GM19193 (cell line): Measurements from ENCODE around the gene TSC2.

Experiments
- POLR2A ChIP-seq: IDR thresholded peaks from 4 replicates; pipeline ENCODE4 v1.6.1; 2011; ENCODE audit not compliant: insufficient read depth, insufficient read length; ENCODE audit errors: extremely low read depth

The TSC2 gene

DNA sequence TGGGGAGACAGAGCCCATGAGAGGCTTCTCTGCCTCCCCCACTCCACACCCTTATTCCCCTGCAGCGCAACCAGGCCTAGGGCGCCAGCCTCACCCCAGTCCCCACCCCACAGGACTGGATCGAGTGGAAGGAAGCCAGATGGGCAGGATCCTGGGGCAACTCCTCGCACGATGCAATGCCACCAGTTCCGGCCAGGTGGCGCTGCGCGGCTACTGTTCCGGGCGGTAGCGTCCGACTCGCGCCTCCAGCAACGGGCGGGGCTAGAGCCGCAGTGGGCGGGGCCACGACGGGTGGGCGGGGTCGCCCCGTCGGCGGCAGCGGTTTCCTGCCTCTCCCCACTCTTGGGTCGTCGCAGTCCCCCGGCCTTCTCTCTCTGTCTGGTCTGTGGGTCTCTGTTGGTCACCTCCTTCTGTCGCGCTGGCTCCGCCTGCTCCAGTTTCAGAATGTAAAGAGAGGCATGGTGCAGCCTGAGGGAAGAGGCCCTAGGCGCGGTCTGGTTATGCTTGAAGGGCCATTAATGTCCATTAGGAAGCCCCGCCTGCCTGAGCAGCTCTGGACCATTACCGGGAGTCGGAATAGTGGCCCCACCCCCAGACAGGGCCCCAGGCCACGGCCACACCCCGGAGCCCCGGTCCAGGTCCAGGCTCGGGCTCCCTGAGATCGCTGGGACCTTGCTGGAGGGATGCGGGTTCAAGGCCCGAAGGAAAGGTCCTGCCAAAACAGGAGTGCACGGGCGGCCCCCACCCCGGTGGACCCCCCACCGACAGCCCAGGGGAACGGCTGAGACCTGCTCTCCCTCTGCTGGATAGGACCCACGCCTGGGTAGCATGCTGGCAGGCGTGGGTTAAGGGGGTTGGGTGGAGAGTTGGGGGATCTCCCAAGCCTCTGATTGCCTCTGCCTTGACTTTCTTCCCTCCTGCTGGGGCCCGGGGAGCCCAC is 24.4 kb upstream of the TSC2 start:
- no peak for TF ChIP-seq POLR2A

DNA sequence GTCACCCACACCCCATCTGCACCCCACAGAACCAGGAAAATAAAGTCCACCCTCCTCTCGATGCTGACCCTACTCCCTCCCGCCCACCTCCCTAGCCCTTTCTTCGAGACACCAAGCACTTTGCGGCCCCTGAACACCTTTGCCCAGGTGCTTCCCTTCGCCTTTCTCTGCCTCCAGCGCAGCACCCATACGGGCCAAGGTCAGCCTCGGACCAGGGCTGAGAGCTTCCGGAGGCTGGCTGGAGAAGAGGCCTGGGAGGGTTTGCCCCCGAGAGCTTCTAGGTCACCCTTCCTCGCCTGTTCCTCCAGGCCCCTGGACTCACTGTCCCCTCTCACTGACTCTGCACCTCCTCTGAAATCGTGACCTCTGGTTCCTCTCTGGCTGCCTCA is 23.8 kb upstream of the TSC2 start:
- no peak for TF ChIP-seq POLR2A

DNA sequence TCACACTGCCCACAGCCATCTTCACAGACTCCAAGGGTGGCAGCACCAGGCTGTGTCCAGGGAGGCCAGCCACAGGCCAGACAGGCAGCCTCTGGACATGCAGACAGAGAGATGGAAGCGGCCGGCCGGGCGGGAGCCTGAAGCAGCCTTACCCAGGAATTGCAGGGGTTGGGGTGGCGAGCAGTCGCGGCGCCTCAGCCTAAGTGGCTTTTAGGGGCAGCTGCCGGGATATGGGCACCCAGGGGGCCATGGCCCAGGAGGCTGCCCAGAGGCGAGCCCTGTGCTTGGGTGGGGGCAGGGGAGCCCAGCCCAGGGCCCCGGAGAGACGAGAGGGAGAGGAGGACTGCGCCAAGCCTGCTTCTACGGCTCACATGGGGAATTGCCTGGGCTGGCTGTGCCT is 22.5 kb upstream of the TSC2 start:
- no peak for TF ChIP-seq POLR2A

DNA sequence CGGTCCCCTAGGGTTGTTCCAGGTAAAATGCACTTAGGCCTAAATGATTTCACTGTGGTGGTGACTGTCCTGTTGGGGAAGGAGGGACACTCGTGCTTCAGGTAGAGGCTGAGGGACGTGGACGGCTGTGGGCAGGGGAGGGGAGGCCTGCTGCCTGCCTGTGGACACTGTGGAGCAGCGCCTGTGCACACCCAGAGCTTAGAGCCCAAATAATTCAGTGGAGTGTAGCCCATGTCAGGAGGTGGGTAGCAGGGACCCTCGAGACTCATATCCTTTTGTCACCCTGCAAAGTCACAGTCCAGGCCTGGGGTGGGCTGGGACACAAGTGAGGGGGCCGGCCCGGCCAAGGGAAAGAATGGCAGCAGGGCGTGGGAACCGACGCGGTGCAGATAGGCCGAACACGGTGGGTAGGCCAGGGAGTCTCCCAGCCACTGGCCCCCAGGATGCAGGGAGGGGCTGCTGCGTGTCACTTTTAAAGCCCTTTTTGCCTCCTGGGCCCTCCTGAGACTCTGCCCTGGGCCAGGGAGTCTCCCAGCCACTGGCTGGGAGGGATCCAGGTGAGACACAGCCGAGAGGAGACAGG is 21.8 kb upstream of the TSC2 start:
- TF ChIP-seq POLR2A = no peak

DNA sequence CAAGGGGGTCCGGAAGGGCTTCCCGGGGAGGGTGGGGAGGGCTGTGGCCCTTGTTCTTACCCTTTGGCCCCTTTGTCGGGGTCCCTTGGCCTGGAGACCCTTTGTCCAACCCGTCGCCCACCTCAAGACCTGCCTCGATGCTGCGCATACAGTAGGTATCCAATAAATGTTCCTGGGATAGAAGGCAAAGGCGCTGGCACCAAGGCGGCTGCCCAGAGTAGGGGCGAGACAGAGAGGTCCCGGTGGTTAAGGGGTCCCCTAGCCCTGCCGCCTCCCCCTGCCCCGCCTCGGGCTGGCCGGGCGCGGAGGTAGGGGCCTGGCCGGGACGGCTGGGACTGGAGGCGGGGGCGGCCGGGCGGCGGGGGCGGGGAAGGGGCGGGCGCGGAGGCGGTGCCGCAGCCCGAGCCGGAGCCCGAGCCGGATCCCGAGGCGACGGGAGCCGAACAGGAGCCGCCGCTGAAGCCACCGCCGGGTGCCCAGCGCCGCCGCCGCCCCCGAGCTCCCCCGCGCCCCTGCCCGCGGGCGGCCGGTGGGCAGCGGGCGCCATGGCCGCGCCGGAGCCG is 21.2 kb upstream of the TSC2 start, which contains the start of gene NHERF2:
Gene NHERF2 (plus strand): TSS at position 442 of the 563 bp plus-strand sequence. CDS start 104 bp downstream, at position 546.
- TF ChIP-seq POLR2A = no peak

DNA sequence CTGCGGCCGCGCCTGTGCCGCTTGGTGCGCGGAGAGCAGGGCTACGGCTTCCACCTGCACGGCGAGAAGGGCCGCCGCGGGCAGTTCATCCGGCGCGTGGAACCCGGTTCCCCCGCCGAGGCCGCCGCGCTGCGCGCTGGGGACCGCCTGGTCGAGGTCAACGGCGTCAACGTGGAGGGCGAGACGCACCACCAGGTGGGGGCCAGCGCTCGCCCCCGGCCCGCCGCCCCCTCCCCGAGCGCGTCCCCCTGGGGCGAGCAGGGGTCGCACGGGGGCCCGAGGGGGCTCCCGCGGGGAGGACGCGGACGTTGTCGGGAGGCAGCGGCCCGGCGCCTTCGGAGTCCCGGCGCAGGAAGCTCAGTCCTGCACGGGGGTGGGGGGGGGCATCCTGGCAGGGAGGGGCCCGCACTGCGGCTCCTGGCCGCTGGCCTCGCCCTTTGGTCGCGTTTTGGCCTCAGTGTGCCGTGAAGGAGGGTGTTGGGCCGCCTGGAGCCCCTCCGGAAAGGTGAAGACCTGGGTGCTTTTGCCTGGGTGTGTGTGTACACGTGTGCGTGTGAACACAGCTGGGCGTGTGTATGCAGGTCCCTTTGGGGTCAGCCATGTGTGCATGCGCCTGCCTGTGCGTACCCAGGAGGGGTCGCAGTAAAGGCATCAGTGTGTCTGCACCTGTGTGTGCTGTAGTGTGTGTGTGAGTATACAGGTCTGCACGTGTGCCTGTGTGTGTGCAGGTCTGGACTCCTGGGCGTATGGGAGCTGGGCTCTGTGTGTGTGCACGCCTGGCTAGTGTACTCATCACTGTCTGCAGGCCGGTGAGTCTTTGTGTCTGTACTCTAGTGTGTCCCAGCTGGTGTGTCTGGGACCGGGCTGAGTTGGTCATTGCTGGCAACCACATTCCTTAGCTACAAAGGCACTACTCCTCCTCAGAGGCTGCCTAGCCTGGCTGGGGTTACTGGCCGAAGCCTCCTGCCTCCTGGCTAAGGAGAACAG is 20.5 kb upstream of the TSC2 start:
- no peak for TF ChIP-seq POLR2A

DNA sequence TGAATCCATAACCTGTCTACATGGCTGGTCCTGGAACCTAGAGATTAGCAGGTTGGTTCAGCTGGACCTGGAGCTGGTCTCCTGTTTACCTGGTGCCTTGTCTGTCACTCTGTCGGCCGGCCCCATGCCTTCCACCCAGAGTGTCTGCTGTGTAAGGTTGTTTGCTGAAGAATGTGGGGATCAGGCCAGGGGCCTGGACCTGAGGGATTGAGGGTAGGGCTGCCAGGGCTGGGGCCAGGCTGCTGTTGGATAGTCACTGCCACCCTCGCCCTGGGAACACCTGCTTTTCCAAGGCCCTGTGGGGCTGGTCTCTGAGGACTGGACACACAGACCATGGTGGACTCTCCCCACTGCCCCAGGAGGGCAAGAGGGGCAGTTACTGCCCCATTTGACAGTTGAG is 19.6 kb upstream of the TSC2 start:
- no peak for TF ChIP-seq POLR2A

DNA sequence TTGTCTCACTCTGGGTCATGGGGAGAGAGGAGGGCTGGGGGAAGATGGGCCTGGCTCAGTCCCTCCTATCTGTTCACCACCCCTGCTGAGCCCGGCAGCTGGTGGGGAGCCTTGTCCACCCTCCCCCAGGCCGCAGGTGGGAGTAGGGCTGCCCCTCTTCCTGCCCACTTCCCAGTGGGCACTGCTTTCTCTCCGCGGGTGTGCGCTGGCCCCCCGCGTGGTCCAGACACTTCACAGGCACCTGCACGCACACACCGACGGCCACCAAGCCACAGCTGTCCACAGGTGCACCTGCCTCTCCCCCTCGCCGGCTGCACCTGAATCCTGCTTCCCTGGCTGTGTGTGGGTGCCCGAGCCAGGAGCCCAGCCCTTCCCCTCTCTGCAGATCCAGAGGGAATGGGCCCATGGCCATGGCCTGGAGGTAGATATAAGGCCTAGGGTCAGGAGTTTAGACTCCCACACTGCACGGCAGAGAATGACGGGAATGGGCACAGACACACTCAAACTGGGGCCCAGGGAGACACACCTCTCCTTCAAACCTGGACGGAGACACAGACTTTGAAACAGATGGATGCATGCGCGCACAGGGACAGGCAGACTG is 19.1 kb upstream of the TSC2 start:
- no peak for TF ChIP-seq POLR2A

DNA sequence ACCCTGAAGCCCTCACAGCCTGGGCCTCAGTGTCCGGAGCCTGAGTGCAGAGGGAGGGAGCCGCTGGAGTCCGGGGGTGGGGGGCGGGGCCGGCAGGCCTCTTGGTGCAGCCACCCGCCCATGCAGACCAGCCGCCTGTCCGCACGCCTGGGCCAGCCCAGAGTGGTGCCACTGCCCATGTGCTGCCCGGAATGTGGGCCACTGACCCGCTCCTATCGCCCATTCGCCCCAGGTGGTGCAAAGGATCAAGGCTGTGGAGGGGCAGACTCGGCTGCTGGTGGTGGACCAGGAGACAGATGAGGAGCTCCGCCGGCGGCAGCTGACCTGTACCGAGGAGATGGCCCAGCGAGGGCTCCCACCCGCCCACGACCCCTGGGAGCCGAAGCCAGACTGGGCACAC is 18.4 kb upstream of the TSC2 start:
- no peak for TF ChIP-seq POLR2A

DNA sequence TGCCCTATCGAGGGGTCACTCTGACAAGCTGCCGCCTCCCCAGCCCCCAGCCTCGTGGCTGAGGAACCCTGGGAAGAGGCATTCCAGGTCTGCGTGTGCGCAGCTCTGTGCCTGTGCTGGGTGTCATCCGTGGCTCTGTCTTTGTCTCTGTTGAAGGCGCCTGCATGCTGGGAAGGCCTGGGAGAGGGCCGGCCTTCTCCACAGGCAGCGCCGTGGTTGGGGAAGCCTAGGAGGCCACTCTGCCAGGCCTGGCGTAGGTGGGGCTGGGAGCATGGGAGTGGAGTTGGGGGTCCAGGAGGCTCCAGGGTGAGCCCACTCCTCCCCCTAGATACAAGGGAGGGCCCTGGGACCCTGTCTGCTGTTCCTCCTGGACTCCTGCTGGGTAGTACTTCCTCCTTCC is 17.7 kb upstream of the TSC2 start:
- no peak for TF ChIP-seq POLR2A

DNA sequence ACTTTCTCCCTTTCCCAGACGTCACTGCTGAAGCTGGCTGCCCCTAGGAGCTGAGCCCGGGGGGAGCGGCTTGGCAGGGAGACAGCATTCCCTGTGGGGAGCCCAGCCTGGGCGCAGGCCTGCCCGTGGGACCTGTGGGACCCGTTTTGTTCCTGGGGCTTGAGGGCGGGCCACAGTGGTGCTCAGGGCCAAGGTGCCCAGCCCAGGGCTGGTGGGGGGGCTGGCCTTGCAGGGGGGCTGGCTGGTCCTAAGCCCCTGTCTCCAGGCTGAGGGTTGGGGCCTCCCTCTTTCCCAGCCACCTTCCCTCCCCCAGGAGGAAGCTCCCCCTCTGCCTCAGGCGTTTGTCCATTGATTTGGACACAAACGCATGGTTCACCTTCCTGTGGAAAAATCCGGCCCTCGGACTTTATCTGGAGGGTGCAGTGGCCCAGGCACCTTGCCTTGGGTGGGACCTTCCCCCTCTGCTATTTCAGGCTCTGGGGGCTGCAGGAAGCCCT is 16.7 kb upstream of the TSC2 start:
- TF ChIP-seq POLR2A = no peak

DNA sequence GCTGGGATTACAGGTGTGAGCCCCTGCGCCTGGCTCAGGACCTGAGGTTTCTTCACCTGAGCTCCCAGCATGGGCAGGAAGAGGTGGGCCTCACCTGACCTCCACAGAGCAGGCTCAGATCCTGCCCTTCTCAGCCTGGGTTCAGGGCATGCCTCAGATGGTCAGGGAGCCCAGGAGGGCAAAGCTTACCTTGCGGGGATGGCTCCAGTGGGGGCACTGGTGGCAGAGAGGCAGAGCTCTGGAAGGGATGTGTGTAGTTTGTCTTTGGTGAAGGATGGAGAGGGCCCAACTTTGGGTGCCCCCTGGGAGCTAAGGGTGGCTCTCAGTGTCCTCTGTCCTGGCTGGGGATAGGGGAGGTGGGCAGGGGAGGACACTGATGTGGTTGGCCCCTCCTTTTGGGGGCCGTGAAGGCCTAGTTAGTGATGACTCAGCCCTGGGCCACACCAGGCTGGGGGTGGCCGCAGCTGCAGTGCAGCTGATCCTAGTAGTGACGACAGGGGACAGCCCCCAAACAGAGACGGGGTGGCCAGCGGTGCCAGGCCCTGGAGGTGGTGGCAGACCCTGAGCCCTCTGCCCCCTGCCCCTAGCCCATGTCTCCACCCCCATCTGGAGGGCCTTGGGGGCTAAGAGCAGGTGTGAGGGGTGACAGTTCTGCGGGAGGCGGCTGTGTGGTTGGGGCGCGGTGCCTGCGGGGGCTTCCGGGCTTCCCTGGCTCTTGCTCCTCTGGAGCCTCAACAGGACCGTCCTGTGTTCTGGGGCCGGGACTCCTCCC is 15.3 kb upstream of the TSC2 start:
- TF ChIP-seq POLR2A = no peak
